ENCODE measurements around the gene SPTBN5. TPM values are rescaled to one million over a fixed set of nuclear protein-coding genes. Genes with fewer than 3 reads are reported as not detected.

The SPTBN5 gene
- total RNA-seq, 1 donor from 2014 or later = 0.17 TPM

DNA sequence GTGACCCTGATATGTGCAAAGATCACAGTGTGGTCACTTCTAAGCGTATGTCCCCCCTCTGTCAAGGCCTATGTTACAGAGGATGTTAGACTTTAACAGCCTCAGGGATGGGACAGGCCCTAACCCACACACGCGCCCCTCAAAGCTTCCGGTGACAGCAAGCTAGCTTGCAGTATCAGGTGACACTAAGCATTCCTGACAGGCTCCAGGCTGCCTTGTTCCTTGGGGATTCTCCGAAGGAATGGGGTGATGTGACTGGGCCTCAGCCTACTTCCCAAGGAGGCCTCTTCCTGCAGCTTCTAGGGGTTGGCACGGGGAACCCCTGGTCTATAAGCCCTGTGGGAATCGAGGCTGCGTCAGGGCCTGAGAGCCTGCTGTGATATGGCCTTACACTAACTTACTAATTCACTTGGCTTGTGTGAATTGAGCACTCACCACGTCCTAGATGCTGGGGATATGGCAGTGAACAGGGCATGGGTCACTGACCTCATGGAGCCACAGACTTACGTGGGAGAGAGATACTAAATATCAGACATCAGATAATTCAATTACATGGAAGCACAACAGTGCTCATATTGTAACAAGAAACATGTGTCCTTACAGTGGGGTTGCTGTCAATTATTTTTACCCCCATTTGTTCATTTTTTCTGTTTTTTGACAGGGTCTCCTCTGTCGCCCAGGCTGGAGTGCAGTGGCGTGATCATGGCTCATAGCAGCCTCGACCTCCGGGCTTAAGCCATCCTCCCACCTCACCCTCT lies 11.4 kb upstream of the SPTBN5 start:
- H3K4me3 ChIP-seq (ENCODE audit: low read depth, low read length) = no peak overlapping the region
- TF ChIP-seq, protein P1, sequence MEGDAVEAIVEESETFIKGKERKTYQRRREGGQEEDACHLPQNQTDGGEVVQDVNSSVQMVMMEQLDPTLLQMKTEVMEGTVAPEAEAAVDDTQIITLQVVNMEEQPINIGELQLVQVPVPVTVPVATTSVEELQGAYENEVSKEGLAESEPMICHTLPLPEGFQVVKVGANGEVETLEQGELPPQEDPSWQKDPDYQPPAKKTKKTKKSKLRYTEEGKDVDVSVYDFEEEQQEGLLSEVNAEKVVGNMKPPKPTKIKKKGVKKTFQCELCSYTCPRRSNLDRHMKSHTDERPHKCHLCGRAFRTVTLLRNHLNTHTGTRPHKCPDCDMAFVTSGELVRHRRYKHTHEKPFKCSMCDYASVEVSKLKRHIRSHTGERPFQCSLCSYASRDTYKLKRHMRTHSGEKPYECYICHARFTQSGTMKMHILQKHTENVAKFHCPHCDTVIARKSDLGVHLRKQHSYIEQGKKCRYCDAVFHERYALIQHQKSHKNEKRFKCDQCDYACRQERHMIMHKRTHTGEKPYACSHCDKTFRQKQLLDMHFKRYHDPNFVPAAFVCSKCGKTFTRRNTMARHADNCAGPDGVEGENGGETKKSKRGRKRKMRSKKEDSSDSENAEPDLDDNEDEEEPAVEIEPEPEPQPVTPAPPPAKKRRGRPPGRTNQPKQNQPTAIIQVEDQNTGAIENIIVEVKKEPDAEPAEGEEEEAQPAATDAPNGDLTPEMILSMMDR (IDR thresholded peaks at IDR 0.05; ENCODE audit: insufficient read depth, low read length, poor library complexity, severe bottlenecking) = no peak
- no peaks in the 10 kb centered on the region for H3K27me3 ChIP-seq (ENCODE audit: control insufficient read depth, insufficient read depth, low read length)
- H3K36me3 ChIP-seq (ENCODE audit: control insufficient read depth, insufficient read depth, low read length) = no peaks in the 10 kb centered on the region
- DNase-seq (ENCODE audit: low read depth) = no peak

DNA sequence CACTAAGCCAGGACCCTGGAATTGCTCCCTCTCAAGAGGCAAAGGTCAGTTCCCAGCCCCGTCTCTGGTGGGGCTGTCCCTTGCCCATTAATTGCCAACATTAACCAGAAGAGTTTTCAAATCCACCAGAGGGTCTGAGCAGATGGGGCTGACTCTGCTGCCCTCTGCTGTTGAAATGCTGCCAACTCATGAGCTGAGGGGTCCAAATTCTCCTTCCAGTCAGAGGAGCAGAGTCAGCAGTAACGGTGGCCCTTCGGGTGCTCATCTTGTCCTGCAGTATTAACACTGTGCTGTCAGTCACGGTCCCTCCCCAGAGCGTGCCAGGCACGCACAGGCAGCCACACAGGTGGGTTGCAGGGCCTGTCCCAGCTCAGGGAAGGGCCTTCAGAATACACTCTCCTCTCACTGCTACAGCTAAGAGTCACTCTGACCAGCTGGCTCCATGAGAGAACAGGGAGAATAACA lies 10.7 kb upstream of the SPTBN5 start:
- H3K36me3 ChIP-seq (ENCODE audit: control insufficient read depth, insufficient read depth, low read length) = no peaks in the 10 kb centered on the region
- no peak overlapping the region for H3K4me3 ChIP-seq (ENCODE audit: low read depth, low read length)
- no peaks in the 10 kb centered on the region for H3K27me3 ChIP-seq (ENCODE audit: control insufficient read depth, insufficient read depth, low read length)
- DNase-seq (ENCODE audit: low read depth) = no peak
- TF ChIP-seq, protein P1 (IDR thresholded peaks at IDR 0.05; ENCODE audit: insufficient read depth, low read length, poor library complexity, severe bottlenecking) = peak; percentile 87

DNA sequence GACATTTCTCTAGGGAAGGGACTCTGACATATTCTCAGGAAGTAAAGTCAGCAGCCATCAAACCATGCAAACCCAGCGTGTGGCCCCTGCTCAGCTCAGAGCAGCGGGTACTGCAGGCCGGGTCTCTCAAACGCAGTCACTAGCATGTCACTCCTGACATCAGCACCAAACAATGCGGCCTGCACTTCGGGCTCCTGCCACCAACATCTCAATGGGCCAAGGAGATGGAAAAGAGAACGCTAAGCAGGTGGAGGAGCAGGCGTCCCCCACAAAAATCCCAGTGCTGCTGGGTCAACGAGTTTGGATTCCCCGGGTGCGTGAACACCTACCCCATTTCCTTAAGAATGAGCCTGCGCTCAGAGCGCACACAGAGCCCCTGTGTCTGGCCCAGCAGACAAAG lies 9.9 kb upstream of the SPTBN5 start:
- no peaks in the 10 kb centered on the region for H3K36me3 ChIP-seq (ENCODE audit: control insufficient read depth, insufficient read depth, low read length)
- H3K27me3 ChIP-seq (ENCODE audit: control insufficient read depth, insufficient read depth, low read length) = no peaks in the 10 kb centered on the region
- no peak for DNase-seq (ENCODE audit: low read depth)
- TF ChIP-seq, protein P1 (IDR thresholded peaks at IDR 0.05; ENCODE audit: insufficient read depth, low read length, poor library complexity, severe bottlenecking) = no peak
- no peak overlapping the region for H3K4me3 ChIP-seq (ENCODE audit: low read depth, low read length)

DNA sequence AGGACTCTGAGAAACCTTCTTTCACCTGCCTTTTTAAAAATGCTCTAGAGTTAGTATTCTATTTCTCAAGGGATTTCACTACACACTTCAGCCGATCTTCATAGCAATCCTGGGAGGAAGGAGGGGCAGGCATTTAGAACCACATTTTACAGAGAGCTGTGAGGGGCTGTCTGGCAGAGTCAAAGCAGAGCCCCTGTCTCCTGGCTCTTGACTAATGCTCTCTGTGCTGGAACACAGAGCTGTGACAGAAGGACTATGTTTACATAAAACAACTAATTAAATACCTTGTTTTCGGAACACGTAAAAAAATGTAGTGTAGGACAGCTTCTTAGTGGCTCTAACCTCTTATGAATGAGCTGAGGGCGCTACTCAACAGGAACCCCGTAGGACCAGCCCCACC lies 7.6 kb upstream of the SPTBN5 start:
- H3K27me3 ChIP-seq (ENCODE audit: control insufficient read depth, insufficient read depth, low read length) = no peaks in the 10 kb centered on the region
- no peaks in the 10 kb centered on the region for H3K36me3 ChIP-seq (ENCODE audit: control insufficient read depth, insufficient read depth, low read length)
- H3K4me3 ChIP-seq (ENCODE audit: low read depth, low read length) = no peak overlapping the region
- TF ChIP-seq, protein P1 (IDR thresholded peaks at IDR 0.05; ENCODE audit: insufficient read depth, low read length, poor library complexity, severe bottlenecking) = no peak
- DNase-seq (ENCODE audit: low read depth) = no peak

DNA sequence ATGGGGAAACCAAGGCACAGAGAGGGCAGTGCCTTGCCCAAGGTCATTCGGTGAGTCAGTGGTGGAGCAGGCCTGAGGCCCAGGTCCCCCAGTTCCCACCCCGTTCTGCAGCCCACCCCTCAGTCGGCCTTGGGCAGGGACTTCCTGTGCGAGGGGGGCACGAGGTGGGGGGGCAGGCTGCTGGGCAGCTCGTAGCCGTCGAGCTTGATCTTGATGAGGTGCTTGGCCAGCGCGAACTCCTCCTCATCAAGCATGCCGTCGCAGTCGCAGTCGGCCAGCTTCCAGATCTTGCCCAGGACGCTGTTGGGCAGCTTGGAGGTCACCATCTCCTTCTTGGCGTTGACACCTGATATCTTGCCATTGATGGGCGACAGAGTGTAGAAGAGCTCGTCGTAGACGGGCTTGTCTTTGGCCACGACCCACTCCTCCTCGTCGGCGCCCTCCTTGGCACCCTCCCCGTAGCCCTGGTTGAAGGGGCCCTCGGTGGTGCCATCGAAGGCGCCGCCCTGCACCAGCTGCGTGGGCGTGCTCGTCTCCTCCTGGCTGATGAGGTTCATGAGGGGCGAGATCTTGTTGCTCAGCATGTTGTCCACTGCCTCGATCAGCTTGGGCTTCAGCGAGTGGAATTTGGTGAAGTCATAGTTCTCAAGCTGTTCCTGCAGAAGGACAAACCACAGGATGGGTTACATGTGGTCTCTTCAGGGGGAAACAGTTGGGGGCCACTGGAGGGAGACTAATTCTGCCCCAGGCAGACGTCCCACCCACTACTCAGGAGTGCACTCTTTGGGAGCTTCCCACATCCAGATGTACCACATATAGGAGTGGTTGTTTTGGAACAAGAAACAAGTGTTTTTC lies 6.9 kb upstream of the SPTBN5 start:
- Histone ChIP-seq H3K36me3 (ENCODE audit: control insufficient read depth, insufficient read depth, low read length) (no peaks in the 10 kb centered on the region), H3K4me3 (ENCODE audit: low read depth, low read length) (no peak overlapping the region), H3K27me3 (ENCODE audit: control insufficient read depth, insufficient read depth, low read length) (no peaks in the 10 kb centered on the region)
- DNase-seq (ENCODE audit: low read depth) = no peak
- TF ChIP-seq, protein P1 (IDR thresholded peaks at IDR 0.05; ENCODE audit: insufficient read depth, low read length, poor library complexity, severe bottlenecking) = no peak
